Measurements from ENCODE around the gene KRT23. TPM values are rescaled to one million over a fixed set of nuclear protein-coding genes. Genes with fewer than 3 reads are reported as not detected.

Gene KRT23
- total RNA-seq, 1 experiment from 2014 or later, result not detected

DNA sequence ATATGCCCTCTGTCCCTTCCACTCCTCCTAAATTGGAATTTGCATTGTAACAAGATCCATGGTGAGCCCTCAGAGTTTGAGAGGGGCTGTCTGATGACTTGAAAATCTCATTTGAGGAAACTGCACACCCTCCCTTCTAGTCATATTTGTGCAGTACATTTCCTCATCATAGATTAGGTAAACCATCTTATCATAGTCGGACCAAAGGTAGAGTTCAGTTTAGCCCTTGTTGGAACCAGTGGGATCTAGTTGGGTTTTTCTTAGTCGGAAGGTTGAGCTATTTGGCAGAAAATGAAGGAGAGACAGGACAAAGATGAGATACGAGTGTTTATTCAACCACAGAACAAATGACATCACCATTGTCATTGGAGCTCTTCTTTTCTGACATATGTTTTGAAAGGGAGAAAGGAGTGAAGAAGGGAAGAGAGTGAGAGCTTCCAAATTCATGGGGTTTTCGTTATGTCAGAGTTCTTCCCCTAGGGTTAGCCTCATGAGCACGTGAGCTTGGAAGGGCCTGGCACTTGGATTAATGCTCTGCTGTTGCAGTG lies 36.6 kb downstream of the KRT23 start:
- Mint-ChIP-seq H3K27me3 (ENCODE audit: low read depth) (peaks cover 3% of the 10 kb centered on the region), H3K36me3 (ENCODE audit: insufficient read depth in 1 of 3, low read depth in 3 of 3) (no peaks in the 10 kb centered on the region), H3K4me3 (no peak overlapping the region), H3K9me3 (no peaks in the 10 kb centered on the region), H3K4me1 (peaks cover 14 to 35% of the 10 kb centered on the region in 2 experiments), H3K27ac (no peak overlapping the region)
- Histone ChIP-seq H2BK12ac (ENCODE audit: insufficient read length, low read depth, low read length) (no peak overlapping the region), H2BK5ac (ENCODE audit: insufficient read length, low read length) (no peak overlapping the region), H3K9me3 (ENCODE audit: control insufficient read depth, low read depth, low read length) (no peaks in the 10 kb centered on the region), H3T11ph (ENCODE audit: low read length) (no peak overlapping the region), H4K20me1 (ENCODE audit: control insufficient read depth, insufficient read depth, insufficient read length) (no peaks in the 10 kb centered on the region), H2BK120ac (ENCODE audit: low read depth, low read length, poor library complexity, severe bottlenecking) (no peak overlapping the region), H3K14ac (ENCODE audit: insufficient read depth, low read length) (no peak overlapping the region), H4K5ac (ENCODE audit: insufficient read length, low read depth, low read length) (no peak overlapping the region), H3K27ac (ENCODE audit: insufficient read length, low read depth, low read length) (no peak overlapping the region), H4K8ac (replicated peaks; ENCODE audit: insufficient read length, low read depth, low read length) (no peak overlapping the region), H3K23me2 (ENCODE audit: insufficient read length, low read depth, low read length, poor library complexity, severe bottlenecking) (no peaks in the 10 kb centered on the region), H2AK5ac (ENCODE audit: insufficient read length, low read length) (no peak overlapping the region), H3K4ac (ENCODE audit: low read depth, low read length) (no peak overlapping the region), H3K4me2 (ENCODE audit: insufficient read depth, insufficient read length, low read length) (no peak overlapping the region), H3K9ac (ENCODE audit: extremely low read depth, insufficient read length, low read length) (no peak overlapping the region), H3K79me2 (ENCODE audit: insufficient read depth, low read length) (no peaks in the 10 kb centered on the region), H3K79me1 (ENCODE audit: insufficient read depth, low read depth, low read length, poor library complexity, severe bottlenecking) (no peaks in the 10 kb centered on the region), H3K27me3 (ENCODE audit: insufficient read depth, low read length) (no peaks in the 10 kb centered on the region), H3K56ac (ENCODE audit: insufficient read length, low read depth, low read length) (no peak overlapping the region), H3K18ac (ENCODE audit: insufficient read length, low read depth, low read length) (no peak overlapping the region), H2BK15ac (ENCODE audit: low read depth, low read length) (no peak overlapping the region), H2BK20ac (ENCODE audit: low read depth, low read length, poor library complexity, severe bottlenecking) (no peak overlapping the region), H3K23ac (ENCODE audit: insufficient read length, low read depth, low read length) (no peak overlapping the region), H3K4me1 (ENCODE audit: insufficient read depth, low read length) (0 out of 2 replicates have a peak, but pooled peaks cover 2% of the 10 kb centered on the region), H2AFZ (ENCODE audit: low read length) (no peak overlapping the region), H4K91ac (ENCODE audit: insufficient read length, low read depth, low read length) (no peak overlapping the region)
- WGBS (ENCODE audit: extremely low coverage, insufficient read length, low lambda C conversion rate), result no CpG with 5 or more reads among the region's 5 CpGs
- no peak for DNase-seq
- TF ChIP-seq, protein P1, sequence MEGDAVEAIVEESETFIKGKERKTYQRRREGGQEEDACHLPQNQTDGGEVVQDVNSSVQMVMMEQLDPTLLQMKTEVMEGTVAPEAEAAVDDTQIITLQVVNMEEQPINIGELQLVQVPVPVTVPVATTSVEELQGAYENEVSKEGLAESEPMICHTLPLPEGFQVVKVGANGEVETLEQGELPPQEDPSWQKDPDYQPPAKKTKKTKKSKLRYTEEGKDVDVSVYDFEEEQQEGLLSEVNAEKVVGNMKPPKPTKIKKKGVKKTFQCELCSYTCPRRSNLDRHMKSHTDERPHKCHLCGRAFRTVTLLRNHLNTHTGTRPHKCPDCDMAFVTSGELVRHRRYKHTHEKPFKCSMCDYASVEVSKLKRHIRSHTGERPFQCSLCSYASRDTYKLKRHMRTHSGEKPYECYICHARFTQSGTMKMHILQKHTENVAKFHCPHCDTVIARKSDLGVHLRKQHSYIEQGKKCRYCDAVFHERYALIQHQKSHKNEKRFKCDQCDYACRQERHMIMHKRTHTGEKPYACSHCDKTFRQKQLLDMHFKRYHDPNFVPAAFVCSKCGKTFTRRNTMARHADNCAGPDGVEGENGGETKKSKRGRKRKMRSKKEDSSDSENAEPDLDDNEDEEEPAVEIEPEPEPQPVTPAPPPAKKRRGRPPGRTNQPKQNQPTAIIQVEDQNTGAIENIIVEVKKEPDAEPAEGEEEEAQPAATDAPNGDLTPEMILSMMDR (conservative IDR thresholded peaks at IDR 0.05), result no peak

All from H9 (cell line).